Muscle of arm (tissue), 12 donors: Measurements from ENCODE around the gene MDK. TPM values are rescaled to one million over a fixed set of nuclear protein-coding genes. Genes with fewer than 3 reads are reported as not detected.

Experiments
- DNase-seq: peaks from one replicate; pipeline ENCODE4 v3.0.0-alpha.2; 2013
- polyA plus RNA-seq, 12 donors: library from polyadenylated mRNA; unstranded; fragments of 120-200 nt; gene quantifications; one replicate each; pipeline ENCODE4 v1.2.1, GENCODE V29; 2013; ENCODE audit not compliant: insufficient read length in 12 of 12

MDK gene
- polyA plus RNA-seq, 12 donors, result 84.8 to 436 (median 158) TPM; not detected in 1

- peak; percentile 88 for DNase-seq
These were observed 11.2 kb downstream of the MDK start for GRCh38 chr11:46392421-46393230.

- DNase-seq, result no peak
These were observed 11.8 kb downstream of the MDK start for GRCh38 chr11:46393231-46393616.

- DNase-seq, result no peak
These were observed 12.3 kb downstream of the MDK start for GRCh38 chr11:46393759-46394158.

DNA sequence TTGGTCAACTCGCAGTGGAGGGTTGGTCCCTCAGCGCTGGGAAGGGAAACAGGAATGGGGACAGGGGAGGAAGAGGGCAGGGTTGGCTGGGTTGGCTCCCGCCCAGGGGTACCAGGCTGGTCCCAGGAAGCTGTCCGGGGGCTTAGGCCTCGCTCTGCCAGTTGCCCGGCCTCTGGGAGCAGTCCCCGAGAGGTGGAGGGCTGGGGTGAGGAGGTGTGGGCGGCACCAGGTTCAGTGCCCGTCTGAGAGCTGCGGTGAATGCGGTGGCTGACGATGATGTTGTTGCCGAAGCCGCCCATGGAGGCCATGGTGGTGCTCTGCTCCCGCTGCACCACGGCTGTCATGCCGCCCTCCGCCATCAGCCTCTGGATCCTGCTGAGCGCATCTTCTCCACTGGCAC, 16.1 kb downstream of the MDK start:
- DNase-seq, result no peak

DNA sequence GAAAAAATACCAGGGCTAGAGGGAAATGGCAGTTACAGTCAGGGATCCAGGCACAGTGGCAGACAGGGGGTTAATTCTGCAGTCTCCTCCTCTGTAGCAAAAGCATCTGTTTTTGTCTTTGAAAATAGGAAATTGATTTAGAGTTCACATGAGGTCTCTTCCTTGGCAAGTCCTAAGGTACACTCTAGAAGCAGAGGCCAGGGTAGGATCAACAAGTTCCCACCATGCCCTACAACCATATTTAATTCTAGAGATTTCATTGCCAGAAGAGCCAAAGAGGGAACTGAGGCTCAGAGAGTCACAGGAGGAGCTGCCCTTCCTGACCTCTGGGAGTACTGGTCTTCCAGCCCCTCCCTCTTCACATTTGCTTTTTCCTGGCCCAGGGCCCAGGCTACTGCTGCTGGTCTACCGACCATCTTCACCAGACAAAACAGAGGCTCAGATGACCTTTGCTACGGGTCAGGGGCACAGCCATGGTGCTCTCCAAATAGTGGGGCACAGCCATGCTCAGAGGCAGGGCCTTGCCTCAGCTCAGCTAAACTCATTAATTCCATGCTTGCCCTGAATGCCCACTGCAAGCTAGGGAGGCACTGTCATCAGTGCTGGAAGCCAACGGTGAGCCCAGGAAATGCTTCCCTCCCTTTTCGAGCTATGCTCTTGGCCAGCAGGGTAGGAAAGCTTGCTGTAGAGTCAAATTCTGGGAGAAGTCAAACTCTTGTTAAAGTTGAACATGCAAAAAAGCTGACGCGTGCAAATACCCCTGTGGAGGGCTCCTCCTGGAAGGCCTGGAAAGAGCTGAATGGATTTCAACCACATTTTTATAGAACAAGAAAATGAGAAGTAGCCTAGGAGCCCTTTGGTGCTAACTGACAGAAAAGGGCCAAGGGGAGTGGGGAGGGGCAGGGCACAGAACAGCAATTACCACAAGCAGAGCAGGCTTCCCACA, 21.8 kb downstream of the MDK start:
- no peak for DNase-seq

DNA sequence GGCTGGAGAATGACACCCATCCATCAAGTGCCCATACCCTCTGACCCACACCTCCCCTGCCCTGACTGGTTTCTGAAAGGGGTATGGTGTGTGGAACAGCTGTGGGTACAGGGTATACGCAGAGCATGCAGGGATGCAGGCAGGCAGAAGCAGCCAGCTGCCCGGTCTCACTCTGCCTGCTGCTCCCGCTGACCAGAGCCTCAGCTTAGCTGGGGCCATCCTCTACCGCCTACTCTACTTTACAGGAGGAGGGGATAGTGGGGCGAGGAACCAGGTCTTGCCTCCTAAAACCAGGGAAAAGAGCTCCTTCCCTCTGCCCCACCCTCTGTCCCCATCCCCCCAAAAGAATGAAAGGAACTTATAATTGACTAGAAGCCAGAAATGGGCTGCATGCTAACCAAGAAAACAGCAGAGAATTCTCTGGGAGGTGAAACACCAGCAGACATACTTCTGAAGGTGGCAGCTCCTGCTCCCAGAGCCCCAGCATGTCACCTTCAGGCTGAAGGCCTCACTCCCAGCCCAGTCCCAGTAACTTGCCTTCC, 23.1 kb downstream of the MDK start:
- DNase-seq, result no peak

DNA sequence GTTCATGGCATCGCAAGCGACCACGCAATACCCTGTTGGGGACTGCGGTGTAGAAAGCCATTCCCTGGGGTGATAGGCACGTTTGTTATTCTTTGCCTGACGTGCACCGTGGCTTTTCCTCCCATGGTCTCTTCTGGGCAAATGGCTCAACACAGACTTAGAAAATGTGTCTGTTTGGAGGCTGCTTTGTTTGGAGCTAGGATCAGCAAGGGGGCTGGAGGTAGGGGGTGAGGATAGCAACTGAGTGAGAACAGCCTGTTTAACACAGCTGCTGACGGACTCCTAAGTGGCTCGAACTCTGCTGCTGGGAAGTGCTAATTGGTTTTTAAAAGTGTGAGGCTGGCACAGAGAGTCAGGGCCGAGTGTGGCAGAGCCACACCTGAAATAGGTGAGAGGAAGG, 26.2 kb downstream of the MDK start:
- DNase-seq, result no peak

- no peak for DNase-seq
These were observed 27.0 kb downstream of the MDK start for GRCh38 chr11:46408407-46408986.

GRCh38 chr11:46410021-46410420, 28.6 kb downstream of the MDK start:
- no peak for DNase-seq

DNA sequence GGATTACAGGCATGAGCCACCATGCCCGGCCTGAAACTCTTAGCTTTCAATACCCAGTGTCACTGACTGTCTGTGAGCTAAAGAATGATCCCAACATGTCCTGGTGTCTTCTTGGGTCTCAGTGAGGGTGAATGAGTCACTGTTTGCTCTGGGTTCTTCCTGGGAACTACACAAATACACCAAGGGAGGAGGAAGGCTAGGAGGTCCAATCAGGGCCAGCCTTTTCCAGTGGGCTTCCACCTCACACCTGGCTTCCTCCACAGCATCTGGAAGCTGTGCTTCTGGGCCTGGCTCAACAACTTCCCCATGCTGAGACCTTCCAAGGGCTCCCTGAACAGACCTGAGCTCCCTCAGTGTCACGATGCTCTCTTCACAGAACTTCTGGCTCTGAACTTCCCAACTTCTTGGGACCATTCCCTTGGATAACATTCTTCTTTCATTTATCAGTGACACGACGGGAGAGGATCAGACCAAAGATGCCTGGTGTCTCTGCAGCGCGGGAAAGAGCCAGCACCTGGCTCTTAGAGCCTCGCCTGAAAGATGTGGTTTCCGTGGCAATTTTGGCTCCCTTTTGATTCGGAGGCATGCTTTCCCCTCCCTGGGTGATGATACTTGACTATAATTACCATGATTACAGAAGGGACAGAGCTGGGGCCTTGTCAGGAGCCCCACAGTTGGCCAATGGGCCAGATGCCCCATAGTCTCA, 32.4 kb downstream of the MDK start:
- no peak for DNase-seq

DNA sequence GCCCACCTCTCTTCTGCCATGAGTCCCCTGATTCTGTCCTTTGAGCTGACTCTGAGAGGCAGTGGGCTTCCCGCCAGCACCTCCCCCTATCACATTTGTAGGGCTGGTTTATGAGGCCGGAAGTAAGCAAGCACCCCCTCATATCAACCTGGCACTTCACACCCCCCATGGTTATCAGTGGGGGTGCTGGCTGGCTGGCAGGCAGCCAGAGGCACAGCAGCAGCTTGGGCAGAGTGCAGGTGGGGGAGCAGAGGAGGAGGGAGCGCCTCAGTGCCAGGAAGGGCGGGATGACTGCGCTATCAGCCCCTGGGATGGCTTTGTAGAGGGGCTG, 33.0 kb downstream of the MDK start:
- DNase-seq, result no peak

- DNase-seq, result no peak
These were observed 33.4 kb downstream of the MDK start for GRCh38 chr11:46414879-46415278.

DNA sequence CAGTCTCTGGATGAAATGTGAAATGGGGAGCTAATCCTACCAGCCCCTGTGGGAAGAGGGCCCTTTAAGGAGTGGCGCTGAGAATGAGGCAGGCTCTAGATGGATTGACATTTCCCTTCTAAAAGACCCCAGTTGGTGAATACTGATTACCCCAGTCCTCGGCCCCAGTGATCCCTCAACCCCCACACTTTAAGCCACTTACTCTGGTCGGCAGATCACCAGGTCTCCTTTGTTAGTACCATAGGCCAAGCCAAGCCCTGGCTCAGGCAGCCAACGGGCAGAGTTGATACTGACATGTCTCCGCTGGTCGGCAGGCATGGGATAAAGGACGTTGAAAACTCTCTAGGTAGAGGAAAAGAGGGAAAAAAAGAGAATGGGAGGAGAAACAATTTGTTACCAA, 36.2 kb downstream of the MDK start:
- no peak for DNase-seq

- DNase-seq, result no peak
These were observed 37.3 kb downstream of the MDK start for GRCh38 chr11:46418751-46419150.

- DNase-seq, result no peak
These were observed 39.0 kb downstream of the MDK start for GRCh38 chr11:46420513-46420912.

DNA sequence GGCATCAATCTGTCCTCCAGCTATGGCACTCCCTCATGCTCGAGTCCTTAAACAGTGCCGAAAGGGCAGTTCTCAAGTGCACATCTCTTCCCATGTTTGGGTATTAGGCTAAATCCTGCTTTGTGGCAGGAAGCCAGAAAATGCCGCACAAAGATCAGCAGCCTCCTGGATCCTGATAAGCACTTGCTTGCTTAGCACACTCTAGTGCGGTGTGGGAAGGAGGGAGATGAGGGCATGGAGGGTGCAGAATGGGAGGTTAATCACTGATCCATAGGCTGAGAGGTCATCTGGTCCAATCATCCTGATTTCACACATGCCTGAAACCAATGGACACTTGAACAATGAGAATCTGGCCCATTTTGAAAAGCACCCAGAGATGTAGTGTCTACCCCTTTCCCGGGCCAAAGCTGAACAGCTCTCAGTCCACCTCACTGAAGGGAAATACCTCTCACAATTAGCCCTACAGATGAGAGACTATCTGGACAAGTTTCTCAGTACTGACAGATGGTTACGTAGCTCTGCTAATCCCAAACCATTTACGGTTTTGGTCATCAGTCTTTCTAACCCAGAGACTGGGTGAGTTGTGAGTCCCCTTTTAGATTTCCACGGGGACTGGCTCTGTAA, 39.9 kb downstream of the MDK start:
- no peak for DNase-seq

- DNase-seq, result no peak
These were observed 41.1 kb downstream of the MDK start for GRCh38 chr11:46422588-46422987.

DNA sequence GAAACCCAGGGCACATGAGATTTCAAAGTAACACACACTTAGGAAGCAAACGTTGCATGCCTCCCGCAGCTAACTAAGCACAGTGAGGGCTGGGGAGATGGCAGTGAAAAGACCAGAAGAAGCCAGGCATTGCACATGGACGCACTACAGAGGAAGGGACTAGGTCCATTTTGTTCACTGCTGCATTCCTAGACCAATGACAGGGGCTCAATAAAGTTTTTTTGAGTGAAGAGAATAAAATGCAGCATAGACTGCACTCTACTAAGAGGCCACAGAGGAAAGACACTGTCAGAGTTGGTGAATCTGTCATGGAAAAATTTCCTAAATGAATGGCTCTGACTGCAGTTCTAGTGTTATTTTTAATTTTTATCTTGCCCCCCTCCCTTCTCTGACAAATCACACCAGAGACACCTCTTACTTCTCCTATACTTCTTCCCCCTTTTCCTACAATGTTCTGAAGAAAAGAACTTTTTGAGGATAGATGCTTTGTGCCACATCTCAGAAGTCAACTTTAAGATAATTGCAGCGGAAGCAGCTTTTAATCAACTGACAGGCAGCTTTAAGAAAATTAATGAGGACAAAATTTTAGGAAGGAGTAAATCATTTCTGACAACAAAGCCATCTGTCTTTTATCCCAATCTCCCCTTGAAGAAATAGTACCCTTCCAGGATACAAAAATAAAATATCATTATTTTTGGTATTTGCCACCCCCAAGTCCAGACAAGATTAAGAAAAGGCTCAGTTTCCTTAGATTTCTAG, 44.9 kb downstream of the MDK start:
- no peak for DNase-seq

DNA sequence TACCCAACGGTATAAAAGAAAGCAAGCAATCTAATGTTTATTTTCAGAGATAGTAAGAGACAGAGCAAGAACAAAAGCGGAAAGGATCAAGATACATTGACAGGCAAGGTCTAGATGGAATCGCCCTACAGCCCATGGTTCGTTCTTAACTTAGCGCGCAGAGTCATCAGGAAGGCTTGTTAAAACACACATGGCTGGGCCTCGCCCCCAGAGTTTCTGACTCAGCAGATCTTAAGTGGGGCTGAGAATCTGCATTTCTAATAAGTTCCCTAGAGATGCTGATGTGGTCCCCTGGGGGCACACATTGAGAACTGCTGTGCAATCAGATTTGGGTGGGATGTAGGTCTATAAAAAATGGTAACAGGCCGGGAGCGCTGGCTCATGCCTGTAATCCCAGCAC, 45.9 kb downstream of the MDK start:
- DNase-seq, result no peak

DNA sequence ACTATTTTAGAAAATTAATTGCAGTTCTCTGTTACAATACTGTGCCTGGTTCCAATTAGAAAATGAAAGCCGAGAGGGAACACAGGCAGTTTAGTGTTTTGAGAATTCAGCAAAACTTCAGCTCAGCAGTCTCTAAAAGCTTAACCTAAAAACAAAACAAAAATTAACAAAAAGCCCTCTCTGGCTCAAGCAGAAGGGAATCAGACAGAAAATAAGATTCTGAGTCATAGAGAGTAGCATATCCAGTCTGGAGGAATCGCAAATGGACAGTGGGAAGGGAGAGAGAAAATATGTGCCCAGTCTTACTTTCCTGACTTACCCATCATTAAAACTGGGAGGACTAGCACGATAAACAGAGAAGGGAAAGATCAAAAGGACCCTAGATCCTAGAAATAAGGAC, 48.2 kb downstream of the MDK start:
- no peak for DNase-seq

DNA sequence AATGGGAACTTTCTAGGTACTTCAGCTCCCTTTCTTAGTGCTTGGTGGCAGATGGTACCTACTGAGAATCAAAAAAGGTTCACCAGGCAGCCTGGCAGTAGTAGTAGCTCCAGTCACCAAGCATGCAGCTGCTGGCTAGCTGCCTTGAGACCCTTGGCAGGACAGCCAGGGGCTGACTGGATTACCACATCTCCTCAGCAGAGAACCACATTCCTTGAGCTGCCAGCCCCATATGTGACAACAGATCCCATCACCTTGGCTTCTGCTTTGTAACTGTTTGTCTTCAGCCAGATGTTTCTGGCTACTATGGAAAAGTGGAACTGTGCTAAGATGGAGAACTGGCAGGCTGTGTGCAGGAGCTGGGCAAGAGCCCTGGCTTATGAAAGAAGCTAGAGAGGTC, 49.7 kb downstream of the MDK start:
- no peak for DNase-seq
